GM18907 (cell line): ENCODE results near the gene PACS2.
A peak's percentile ranks its signal among the peaks of the same experiment; 100 is the strongest.

Experiments
- ATAC-seq: cut with Tn5 transposase; IDR thresholded peaks from one replicate; pipeline ENCODE4 v1.9.1; 2021; ENCODE audit warnings: mild to moderate bottlenecking, moderate library complexity; ENCODE audit not compliant: unreplicated experiment

The PACS2 gene

GRCh38 chr14:105398044-105398725, 83.6 kb downstream of the PACS2 start, which contains the start of gene TEX22:
TSS of gene TEX22 (plus strand) at chr14:105398538. CDS start at chr14:105399341, 803 bp downstream.
- peak; percentile 77 for ATAC-seq

GRCh38 chr14:105398726-105399465, 84.3 kb downstream of the PACS2 start:
- ATAC-seq: peak; percentile 36

- ATAC-seq: no peak
These were observed 84.9 kb downstream of the PACS2 start for GRCh38 chr14:105399466-105399775.

GRCh38 chr14:105400016-105400415, 85.5 kb downstream of the PACS2 start:
- ATAC-seq: no peak

- ATAC-seq: no peak
These were observed 87.2 kb downstream of the PACS2 start for GRCh38 chr14:105401699-105402098.

GRCh38 chr14:105408592-105408991, 94.0 kb downstream of the PACS2 start:
- no peak for ATAC-seq

GRCh38 chr14:105409364-105409763, 94.8 kb downstream of the PACS2 start:
- ATAC-seq: no peak

GRCh38 chr14:105410642-105411016, 96.1 kb downstream of the PACS2 start:
- ATAC-seq: no peak

GRCh38 chr14:105411017-105411941, 96.7 kb downstream of the PACS2 start:
- no peak for ATAC-seq

GRCh38 chr14:105411985-105412770, 97.6 kb downstream of the PACS2 start:
- no peak for ATAC-seq

- ATAC-seq: no peak
These were observed 98.4 kb downstream of the PACS2 start for GRCh38 chr14:105412771-105413543.

GRCh38 chr14:105413544-105413886, 99.0 kb downstream of the PACS2 start:
- no peak for ATAC-seq

- ATAC-seq: peak; percentile 63
These were observed 100.2 kb downstream of the PACS2 start for GRCh38 chr14:105414456-105415371.

- no peak for ATAC-seq
These were observed 101.2 kb downstream of the PACS2 start for GRCh38 chr14:105415481-105416428.

GRCh38 chr14:105416671-105417070, 102.1 kb downstream of the PACS2 start:
- ATAC-seq: no peak

GRCh38 chr14:105417690-105418121, 103.2 kb downstream of the PACS2 start:
- no peak for ATAC-seq

- ATAC-seq: no peak
These were observed 104.0 kb downstream of the PACS2 start for GRCh38 chr14:105418269-105419194.
